NB4 (cell line): Measurements from ENCODE around the gene TCP11L1.

Experiments used
- DNase-seq: peaks from one replicate; pipeline ENCODE4 v3.0.0; 2010; ENCODE audit warnings: low read depth
- H3K4me3 ChIP-seq: one replicate; pipeline ENCODE4 v1.5.1; 2011; ENCODE audit warnings: mild to moderate bottlenecking, low read depth, low read length, moderate library complexity
- CTCF ChIP-seq: IDR thresholded peaks from one replicate; pipeline ENCODE4 v1.5.1; 2012; ENCODE audit warnings: low read depth, low read length
- MYC ChIP-seq: IDR thresholded peaks from 2 replicates; pipeline ENCODE4 v1.6.1; 2011; ENCODE audit warnings: low read depth, low read length
- POLR2A ChIP-seq: IDR thresholded peaks from 2 replicates; pipeline ENCODE4 v1.6.1; 2011; ENCODE audit warnings: mild to moderate bottlenecking; ENCODE audit not compliant: insufficient read length; ENCODE audit errors: extremely low read depth
- TF ChIP-seq, protein P1 (sequence below): IDR thresholded peaks from 2 replicates; pipeline ENCODE4 v1.6.1; 2011; ENCODE audit warnings: low read depth, low read length

The TCP11L1 gene

GRCh38 chr11:33083918-33084317 is 44.5 kb downstream of the TCP11L1 start:
- no peak for DNase-seq
- H3K4me3 ChIP-seq = no peak overlapping the region
- TF ChIP-seq POLR2A = no peak
- TF ChIP-seq, protein P1, sequence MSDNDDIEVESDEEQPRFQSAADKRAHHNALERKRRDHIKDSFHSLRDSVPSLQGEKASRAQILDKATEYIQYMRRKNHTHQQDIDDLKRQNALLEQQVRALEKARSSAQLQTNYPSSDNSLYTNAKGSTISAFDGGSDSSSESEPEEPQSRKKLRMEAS = no peak
- TF ChIP-seq MYC = no peak
- no peak for TF ChIP-seq CTCF

- TF ChIP-seq, protein P1 = no peak
- TF ChIP-seq CTCF (no peak), MYC (no peak), POLR2A (no peak)
- H3K4me3 ChIP-seq = no peak overlapping the region
- no peak for DNase-seq
Measured at GRCh38 chr11:33086017-33086416, 46.6 kb downstream of the TCP11L1 start.

DNA sequence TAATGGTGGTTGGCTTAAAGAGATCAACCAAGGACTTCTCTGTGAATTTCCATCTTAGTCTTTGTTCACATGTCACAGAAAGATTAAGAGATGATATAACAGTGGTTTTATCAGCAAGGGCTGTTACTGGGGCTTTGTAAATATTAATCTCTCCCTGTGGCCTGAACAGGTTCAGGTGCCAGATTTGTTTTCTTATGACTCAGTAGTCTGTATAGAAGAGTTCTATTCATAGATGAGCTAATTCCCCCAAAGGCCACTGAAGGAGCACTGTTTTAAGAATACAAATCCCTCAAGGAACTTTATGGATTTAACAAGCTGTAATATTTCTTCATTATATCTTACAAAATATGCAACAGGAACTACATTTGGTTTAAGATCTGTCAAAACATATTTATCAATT is 50.4 kb downstream of the TCP11L1 start:
- DNase-seq = no peak
- H3K4me3 ChIP-seq = no peak overlapping the region
- TF ChIP-seq MYC (no peak), CTCF (no peak), POLR2A (no peak)
- TF ChIP-seq, protein P1 = no peak

DNA sequence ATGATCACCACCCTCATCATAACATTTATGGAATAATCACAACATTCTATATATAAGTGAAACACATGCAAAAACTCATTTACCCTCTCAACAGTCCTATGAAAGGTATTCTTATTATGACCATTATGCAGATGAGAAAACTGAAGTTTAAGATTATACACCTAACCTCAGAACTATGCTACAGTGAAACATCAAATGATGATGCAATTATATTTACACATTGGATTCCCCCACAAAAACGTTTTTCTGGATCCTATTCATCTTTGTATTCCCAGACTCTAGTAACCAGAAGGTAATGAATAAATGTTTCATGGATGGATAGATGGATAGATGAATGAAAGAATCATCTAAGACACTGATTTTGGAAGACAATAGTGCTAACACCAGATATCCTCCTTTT is 54.8 kb downstream of the TCP11L1 start:
- H3K4me3 ChIP-seq = no peak overlapping the region
- TF ChIP-seq CTCF (no peak), POLR2A (no peak), MYC (no peak)
- TF ChIP-seq, protein P1 = no peak
- no peak for DNase-seq

DNA sequence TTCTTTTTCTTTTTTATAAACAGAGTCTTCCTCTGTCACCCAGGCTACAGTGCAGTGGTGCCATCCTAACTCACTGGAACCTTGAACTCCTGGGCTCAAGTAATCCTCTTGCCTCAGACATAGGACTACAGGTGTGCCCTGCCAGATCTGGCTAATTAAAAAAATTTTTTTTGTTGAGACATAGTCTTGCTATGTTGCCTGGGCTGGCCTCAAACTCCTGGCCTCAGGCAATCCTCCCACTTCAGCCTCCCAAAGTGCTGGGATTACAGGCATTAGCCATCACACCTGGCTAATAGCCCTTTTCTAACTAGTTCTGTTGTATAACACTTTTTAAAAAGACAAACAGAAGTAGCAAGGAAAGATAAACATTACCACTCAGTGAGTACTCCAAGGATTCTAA is 64.5 kb downstream of the TCP11L1 start:
- DNase-seq = no peak
- TF ChIP-seq CTCF = no peak
- TF ChIP-seq POLR2A = no peak

GRCh38 chr11:33109294-33109895 is 70.0 kb downstream of the TCP11L1 start:
- no peak for DNase-seq
- H3K4me3 ChIP-seq = no peak overlapping the region
- TF ChIP-seq POLR2A = no peak
- no peak for TF ChIP-seq MYC
- TF ChIP-seq CTCF = no peak
- TF ChIP-seq, protein P1 = no peak

More for the DNA sequence above, 64.5 kb downstream of the TCP11L1 start:
- no peak overlapping the region for H3K4me3 ChIP-seq
